Right cardiac atrium (tissue), 5 donors: ENCODE results near the gene KRT40. TPM values are rescaled to one million over a fixed set of nuclear protein-coding genes. Genes with fewer than 3 reads are reported as not detected.

Experiments used
- ATAC-seq, 2 donors: fragments of 200-7000 bp; cut with Tn5 transposase; one replicate each; pipeline versions ENCODE4 v1.8.0 to v1.9.1; 2020; ENCODE audit warnings: moderate library complexity in 2 of 2, mild to moderate bottlenecking in 1 of 2
- DNase-seq, 3 donors: peaks; one replicate each; pipeline ENCODE4 v3.0.0-alpha.2; 2020
- H3K27ac ChIP-seq: one replicate; pipeline ENCODE4 v1.5.1; 2013; ENCODE audit warnings: mild to moderate bottlenecking, low read length, control low read depth, moderate library complexity
- H3K27me3 ChIP-seq: one replicate; pipeline ENCODE4 v1.6.1; 2013; ENCODE audit not compliant: control insufficient read depth, insufficient read depth
- H3K4me1 ChIP-seq: one replicate; pipeline ENCODE4 v1.6.1; 2013; ENCODE audit warnings: low read length; ENCODE audit not compliant: control insufficient read depth, insufficient read depth
- H3K4me3 ChIP-seq: one replicate; pipeline ENCODE4 v1.5.1; 2013; ENCODE audit warnings: low read length, control low read depth
- H3K9me3 ChIP-seq: one replicate; pipeline ENCODE4 v1.6.1; 2013; ENCODE audit warnings: low read length; ENCODE audit not compliant: control insufficient read depth
- WGBS: extraction: QIAGEN DNeasy Blood & Tissue Kit; methylation state at CpG from one replicate; pipeline ENCODE4 v1.1.7; 2013; 5-methylcytosine and 5-hydroxymethylcytosine counted together
- intact Hi-C, 4 donors: fragments of 100-400 bp; cut with DNase I; formaldehyde crosslinking; loops; one replicate each; pipeline versions ENCODE4 v1.11.0 to v1.14.0; 2022 to 2023
- long read RNA-seq, 4 donors: library from polyadenylated mRNA; unstranded; transcript quantifications; one replicate each; pipeline ENCODE4 v2.0.0, GENCODE V29; 2020 to 2021
- polyA plus RNA-seq: library from polyadenylated mRNA; stranded (reverse); fragments of 200-250 nt; gene quantifications from one replicate; pipeline ENCODE4 v1.2.3, GENCODE V29; 2013
- total RNA-seq, 4 donors: library from RNA; stranded (reverse); fragmentation: NEBNext Ultra II Directional; extraction: Animal tissue kit (Norgen Biotek cat#: 25700); gene quantifications; one replicate each; pipeline ENCODE4 v1.2.1, GENCODE V29; 2021
- donor health status: healthy with polysubstance abuse.
- donor health status: DM: no; HTN: yes; CAD: no.
- donor health status: DM: no; HTN: no; CAD: no.
- donor health status: DM: no; HTN: yes; CAD: no; lungs with severe emphysema.
- donor health status: DM: yes; HTN: yes; CAD: no.

KRT40 gene
- not detected for total RNA-seq
- polyA plus RNA-seq: not detected
- long read RNA-seq, donor 1: 0 reads
- long read RNA-seq, donor 2: 0 reads
- long read RNA-seq, donor 3: 0 reads
- long read RNA-seq, donor 4: 0 reads

DNA sequence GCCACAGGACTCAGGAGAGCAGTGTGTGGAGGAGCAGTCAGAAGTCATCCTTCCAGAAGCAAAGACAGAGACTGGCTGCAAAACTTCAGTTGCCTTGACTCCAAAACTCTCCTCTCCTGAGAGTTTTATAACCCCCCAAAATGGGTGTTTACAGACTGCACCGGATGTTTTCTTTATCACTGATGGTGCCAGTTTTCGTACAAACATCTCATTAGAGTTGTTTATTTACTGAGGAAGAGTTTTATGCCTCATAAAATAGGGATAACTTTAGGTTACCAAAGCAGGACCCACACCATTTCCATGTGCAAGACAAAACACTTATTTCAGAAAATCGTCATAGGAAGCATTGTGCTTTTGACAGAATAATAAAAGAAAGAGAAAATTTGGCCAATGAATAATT, at the start of gene KRT40:
KRT40 (minus strand) TSS at position 101 of the 400 bp plus-strand sequence; CDS start at position 48, 53 bp downstream.
- intact Hi-C loops: no loop called here
- 65% methylated on average over 3 of the region's 3 CpGs for WGBS

DNA sequence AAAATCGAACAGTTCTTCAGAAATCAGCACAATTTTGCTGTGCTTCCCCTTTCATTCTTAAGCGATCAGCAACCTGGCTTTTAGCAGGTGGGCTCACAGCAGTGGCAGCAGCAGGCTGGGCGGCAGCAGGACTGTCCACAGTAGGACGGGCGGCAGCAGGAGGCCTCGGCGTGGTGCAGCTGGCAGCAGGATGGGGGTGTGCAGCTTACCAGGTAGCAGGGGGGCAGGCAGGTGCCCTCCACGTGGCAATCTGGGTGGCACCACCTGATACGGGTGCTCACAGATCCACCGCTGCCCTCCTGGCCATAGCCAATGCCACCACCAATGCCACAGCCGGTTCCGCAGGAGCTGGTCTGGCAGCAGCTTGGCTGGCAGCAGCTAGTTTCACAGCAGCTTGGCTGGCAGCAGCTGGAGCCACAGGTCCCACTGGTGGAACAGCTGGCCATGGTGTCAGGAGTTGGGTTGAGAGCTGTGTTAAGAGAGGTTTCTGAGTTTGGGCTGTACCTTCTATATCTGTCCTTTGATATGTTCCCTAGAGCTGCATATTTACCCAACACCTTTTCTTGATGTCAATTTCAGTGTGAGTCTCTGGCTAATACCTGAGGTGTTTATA, 45.6 kb upstream of the KRT40 start, which contains the start of gene KRTAP1-4:
KRTAP1-4 (minus strand) TSS at position 563 of the 613 bp plus-strand sequence; CDS start at position 446, 117 bp downstream.
- Histone ChIP-seq H3K9me3 (no peaks in the 10 kb centered on the region), H3K4me3 (no peak within 1 kb of the TSS), H3K27me3 (no peaks in the 10 kb centered on the region), H3K4me1 (no peaks in the 10 kb centered on the region), H3K27ac (no peak within 1 kb of the TSS)
- intact Hi-C loops: no loop called here
- ATAC-seq: no peak
- DNase-seq: no peak
- WGBS: 79% methylated on average over 12 of the region's 12 CpGs

More for the DNA sequence above, at the start of gene KRT40:
- H3K4me1 ChIP-seq: no peaks in the 10 kb centered on the region
- H3K27me3 ChIP-seq: no peaks in the 10 kb centered on the region
- no peak within 1 kb of the TSS for H3K4me3 ChIP-seq
- DNase-seq: no peak
- no peak within 1 kb of the TSS for H3K27ac ChIP-seq
- no peaks in the 10 kb centered on the region for H3K9me3 ChIP-seq
- ATAC-seq: no peak

DNA sequence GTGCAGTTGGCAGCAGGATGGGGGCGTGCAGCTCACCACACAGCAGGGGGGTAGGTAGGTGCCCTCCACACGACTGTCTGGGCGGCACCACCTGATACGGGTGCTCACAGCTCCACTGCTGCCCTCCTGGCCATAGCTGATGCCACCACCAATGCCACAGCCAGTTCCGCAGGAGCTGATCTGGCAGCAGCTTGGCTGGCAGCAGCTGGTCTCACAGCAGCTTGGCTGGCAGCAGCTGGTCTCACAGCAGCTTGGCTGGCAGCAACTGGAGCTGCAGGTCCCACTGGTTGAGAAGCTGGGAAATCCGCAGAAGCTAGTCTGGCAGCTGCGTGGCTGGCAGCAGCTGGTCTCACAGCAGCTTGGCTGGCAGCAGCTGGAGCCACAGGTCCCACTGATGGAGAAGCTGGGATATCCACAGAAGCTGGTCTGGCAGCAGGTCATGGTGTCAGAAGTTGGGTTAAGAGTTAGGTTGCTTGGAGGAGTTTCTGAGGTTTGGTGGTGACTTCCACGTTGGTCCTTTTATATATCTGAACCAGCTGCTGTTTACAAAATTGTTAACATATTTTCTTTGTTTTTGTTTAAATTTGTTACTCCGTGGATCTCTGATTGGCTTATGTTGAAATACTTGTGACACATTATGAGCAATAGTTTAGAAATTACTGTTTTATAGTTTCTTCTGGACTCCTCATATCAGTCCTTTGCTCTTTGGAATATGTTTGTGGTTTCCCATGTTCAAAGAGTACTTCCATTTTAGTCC, 42.8 kb upstream of the KRT40 start, which contains the start of gene KRTAP1-5:
KRTAP1-5 (minus strand) TSS at position 494 of the 757 bp plus-strand sequence; CDS start at position 441, 53 bp downstream.
- no peak for DNase-seq
- Histone ChIP-seq H3K4me1 (no peaks in the 10 kb centered on the region), H3K27me3 (no peaks in the 10 kb centered on the region), H3K9me3 (no peaks in the 10 kb centered on the region), H3K4me3 (no peak within 1 kb of the TSS), H3K27ac (no peak within 1 kb of the TSS)
- no peak for ATAC-seq
- 79% methylated on average over 9 of the region's 9 CpGs for WGBS
- intact Hi-C loops: no loop called here

DNA sequence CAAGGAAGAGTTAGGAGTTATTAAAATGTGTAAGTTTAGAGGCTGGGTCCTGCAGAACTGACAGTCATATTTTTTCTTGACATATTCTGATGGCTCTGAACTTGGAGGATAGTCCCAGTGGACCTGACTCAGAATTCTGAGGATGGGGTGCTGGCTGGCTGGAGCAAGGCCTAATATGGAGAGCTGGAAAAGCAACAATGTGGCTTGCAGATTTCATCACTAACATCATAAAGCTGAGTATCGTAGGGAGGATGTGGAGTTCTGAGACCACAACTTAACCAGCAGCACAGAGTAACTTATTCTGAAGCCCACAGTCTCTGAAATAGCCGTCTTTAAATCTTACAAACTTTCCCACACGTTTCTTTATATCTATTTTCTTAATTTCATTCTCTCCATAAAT, 40.6 kb upstream of the KRT40 start:
- Histone ChIP-seq H3K27me3 (no peaks in the 10 kb centered on the region), H3K4me1 (no peaks in the 10 kb centered on the region), H3K27ac (no peak overlapping the region), H3K9me3 (no peaks in the 10 kb centered on the region), H3K4me3 (no peak overlapping the region)
- intact Hi-C loops: no loop called here
- WGBS: 69% methylated on average over 3 of the region's 3 CpGs
- DNase-seq: no peak
- ATAC-seq: no peak

DNA sequence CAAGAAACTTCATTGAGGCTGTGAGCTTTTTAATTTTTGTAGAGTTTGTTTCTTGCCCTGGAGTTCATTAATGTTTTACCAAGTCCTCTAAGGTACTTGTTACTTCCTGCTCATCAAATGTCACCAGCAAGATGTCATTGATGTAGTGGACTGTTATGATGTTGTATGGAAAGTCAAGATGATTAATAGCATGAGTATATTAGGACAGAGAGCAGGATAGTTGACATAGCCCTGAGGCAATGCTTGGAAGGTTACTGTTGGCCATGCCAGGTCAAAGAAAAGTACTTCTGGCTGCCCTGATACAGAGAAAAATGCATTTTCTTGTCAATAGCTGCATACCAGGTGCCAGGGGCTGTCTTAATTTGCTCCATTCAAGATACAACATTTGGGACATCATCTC, 36.2 kb upstream of the KRT40 start:
- ATAC-seq (no peak), DNase-seq (no peak)
- no peak overlapping the region for H3K4me3 ChIP-seq
- intact Hi-C loops: no loop called here
- no peak overlapping the region for H3K27ac ChIP-seq
- H3K27me3 ChIP-seq: no peaks in the 10 kb centered on the region
- H3K9me3 ChIP-seq: no peaks in the 10 kb centered on the region
- H3K4me1 ChIP-seq: no peaks in the 10 kb centered on the region

DNA sequence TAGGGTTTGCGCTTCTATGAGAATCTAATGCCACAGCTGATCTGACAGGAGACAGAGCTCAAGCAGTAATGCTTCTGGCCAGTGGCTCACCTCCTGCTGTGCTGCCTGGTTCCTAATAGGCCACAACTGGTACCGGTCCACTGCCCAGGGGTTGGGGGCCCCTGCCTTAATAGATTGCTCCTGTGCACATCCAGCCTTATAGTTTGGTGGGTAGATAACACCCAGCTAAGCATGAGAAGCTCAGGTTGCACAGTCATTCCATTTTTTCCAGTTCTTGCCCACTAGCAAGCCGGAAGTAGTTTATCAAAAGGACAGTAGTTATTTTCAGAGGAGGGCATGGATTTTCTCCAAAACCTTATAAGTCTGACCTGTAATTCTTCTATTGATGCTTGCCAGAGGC, 35.3 kb upstream of the KRT40 start:
- intact Hi-C loops: no loop called here
- DNase-seq (no peak), ATAC-seq (no peak)
- Histone ChIP-seq H3K27ac (no peak overlapping the region), H3K27me3 (no peaks in the 10 kb centered on the region), H3K4me3 (no peak overlapping the region), H3K4me1 (no peaks in the 10 kb centered on the region), H3K9me3 (no peaks in the 10 kb centered on the region)
- WGBS: 90% methylated on average over 3 of the region's 3 CpGs

DNA sequence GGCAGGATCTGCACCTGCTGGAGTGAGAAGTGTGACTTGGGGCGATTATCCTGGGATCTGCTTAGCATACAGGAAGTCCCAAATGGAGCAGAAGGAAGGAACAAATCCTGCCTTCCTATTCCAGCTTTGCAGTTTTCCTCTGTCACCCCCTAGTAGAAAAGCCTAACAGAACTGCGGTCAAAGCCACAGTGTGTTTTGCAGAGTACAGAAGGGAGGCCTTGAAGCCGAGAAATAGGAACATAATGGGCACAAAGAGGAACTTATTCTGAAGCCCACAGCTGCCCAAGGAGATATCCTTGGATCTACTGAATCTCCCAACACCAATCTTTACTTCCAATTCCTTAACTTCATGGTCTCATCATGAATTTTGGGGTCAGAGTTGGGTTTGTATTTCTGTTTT, 34.4 kb upstream of the KRT40 start:
- 77% methylated on average over 3 of the region's 3 CpGs for WGBS
- Histone ChIP-seq H3K27ac (no peak overlapping the region), H3K4me3 (no peak overlapping the region), H3K27me3 (no peaks in the 10 kb centered on the region), H3K9me3 (no peaks in the 10 kb centered on the region), H3K4me1 (no peaks in the 10 kb centered on the region)
- intact Hi-C loops: no loop called here
- ATAC-seq (no peak), DNase-seq (no peak)

DNA sequence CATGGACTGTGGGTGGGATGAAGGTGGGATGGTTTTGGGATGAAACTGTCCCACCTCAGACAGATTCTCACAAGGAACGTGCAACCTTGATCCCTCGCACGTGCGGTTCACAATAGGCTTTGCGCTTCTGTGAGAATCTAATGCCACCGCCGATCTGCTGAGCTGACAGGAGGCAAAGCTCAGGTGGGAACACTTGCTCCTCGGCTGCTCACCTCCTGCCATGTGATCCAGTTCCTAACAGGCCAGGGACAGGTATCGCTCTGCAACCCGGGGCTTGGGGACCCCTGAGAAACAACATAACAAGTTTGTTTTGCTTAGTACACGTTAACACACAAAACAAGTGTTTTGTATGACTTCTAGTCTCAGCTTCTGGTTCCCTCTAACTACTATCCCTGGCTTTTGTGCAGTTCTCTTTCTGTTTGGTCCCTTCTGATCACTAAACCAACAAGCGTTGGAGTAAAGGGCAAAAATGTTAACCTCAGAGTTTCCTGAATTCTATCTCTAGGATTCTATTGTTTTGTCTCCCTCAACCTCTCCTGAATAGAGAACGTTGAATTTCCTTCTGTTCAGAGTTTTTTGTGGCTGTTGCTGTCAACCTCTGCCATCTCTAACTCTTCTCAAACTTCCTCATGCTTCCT, 32.6 kb upstream of the KRT40 start:
- no peak overlapping the region for H3K27ac ChIP-seq
- no peaks in the 10 kb centered on the region for H3K9me3 ChIP-seq
- no peak overlapping the region for H3K4me3 ChIP-seq
- no peaks in the 10 kb centered on the region for H3K27me3 ChIP-seq
- no peaks in the 10 kb centered on the region for H3K4me1 ChIP-seq
- intact Hi-C loops: no loop called here
- WGBS: 78% methylated on average over 13 of the region's 13 CpGs
- no peak for ATAC-seq
- DNase-seq: no peak

DNA sequence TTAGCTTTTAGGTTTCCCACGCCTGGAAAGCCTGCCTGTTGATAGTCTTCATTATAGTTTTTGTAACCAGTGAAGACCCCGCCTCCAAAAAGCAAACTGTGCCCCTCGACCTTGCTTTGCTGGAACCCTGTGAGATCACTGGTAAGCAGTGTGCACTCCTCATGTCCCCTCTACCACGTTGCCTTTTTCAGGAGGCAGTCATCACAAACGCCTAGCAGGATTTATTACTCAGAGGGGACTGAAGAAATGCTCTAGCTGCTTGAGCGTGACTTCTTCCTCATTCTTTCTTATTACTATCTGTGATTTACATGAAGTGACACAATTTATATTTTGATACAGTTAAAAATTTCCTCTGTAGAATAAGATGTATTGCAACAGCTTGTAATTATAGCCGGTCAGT, 31.3 kb upstream of the KRT40 start:
- Histone ChIP-seq H3K4me3 (no peak overlapping the region), H3K9me3 (no peaks in the 10 kb centered on the region), H3K27ac (no peak overlapping the region), H3K27me3 (no peaks in the 10 kb centered on the region), H3K4me1 (no peaks in the 10 kb centered on the region)
- DNase-seq: no peak
- 64% methylated on average over 7 of the region's 7 CpGs for WGBS
- ATAC-seq: no peak
- intact Hi-C loops: no loop called here

DNA sequence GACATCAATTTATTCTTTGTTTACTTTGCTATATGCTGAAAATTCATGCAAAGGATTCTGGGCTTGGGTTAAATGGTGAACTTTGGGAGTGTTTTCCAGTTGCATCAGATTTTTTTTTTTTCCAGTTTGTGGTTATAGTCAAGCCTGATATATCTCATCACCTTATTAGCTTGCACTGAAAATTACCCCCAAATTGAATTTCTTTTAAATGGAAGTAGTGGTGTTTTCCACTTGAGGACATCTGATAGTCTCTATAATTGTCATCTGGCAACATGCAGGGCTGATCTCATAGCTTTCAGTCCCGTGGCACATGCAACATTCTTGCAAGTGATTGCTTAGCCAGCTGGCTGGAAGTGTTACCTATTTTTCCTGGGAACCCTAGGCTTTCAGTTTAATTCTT, 29.5 kb upstream of the KRT40 start:
- no peak for ATAC-seq

DNA sequence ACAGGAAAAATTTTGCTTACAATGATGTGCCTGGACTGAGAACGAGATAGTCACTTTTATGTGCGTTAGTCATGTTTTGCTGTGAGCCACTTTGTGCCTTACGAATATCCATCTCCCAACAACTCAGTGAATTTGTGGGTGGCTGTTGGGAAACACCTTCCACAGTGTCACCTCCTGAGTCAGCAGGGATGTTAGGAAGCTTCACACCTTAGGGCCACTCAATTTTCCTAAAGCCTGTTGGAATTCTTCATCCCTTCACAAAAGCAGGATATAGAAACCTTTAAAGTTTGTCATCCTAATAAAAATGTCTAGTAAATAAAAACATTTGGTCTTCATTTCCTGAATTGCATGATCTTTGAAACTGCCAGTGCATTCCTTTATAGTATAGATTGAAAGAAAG, 29.1 kb upstream of the KRT40 start:
- DNase-seq (no peak), ATAC-seq (no peak)
- intact Hi-C loops: no loop called here
- Histone ChIP-seq H3K9me3 (no peaks in the 10 kb centered on the region), H3K4me1 (no peaks in the 10 kb centered on the region), H3K27ac (no peak overlapping the region), H3K27me3 (no peaks in the 10 kb centered on the region), H3K4me3 (no peak overlapping the region)
- WGBS: 79% methylated on average over 3 of the region's 3 CpGs

More for the DNA sequence above, 29.5 kb upstream of the KRT40 start:
- WGBS: 15% methylated on average over 1 of the region's 1 CpG
- Histone ChIP-seq H3K9me3 (no peaks in the 10 kb centered on the region), H3K27ac (no peak overlapping the region), H3K27me3 (no peaks in the 10 kb centered on the region), H3K4me3 (no peak overlapping the region), H3K4me1 (no peaks in the 10 kb centered on the region)
- no peak for DNase-seq
- intact Hi-C loops: no loop called here
